SU-DHL-6 (cell line): Measurements from ENCODE around the gene CHD6.

Source experiments
- H2AFZ ChIP-seq: fragments of 200-600 bp; sonication (generic); 2 replicates; pipeline ENCODE4 v1.6.1; 2014; ENCODE audit warnings: low read depth, mild to moderate bottlenecking, moderate library complexity, mixed read lengths, antibody characterized with exemption, low read length; ENCODE audit not compliant: severe bottlenecking
- H3F3A ChIP-seq: fragments of 200-600 bp; shearing (Covaris generic); 2 replicates; pipeline ENCODE4 v1.6.0; 2016; ENCODE audit warnings: antibody characterized with exemption, mild to moderate bottlenecking; ENCODE audit not compliant: insufficient read depth
- H3K27ac ChIP-seq: fragments of 200-600 bp; sonication (generic); 2 replicates; pipeline ENCODE4 v1.5.1; 2016; ENCODE audit warnings: low read depth, mild to moderate bottlenecking, low read length, moderate library complexity, mixed read lengths
- H3K27me3 ChIP-seq: fragments of 200-600 bp; sonication (generic), shearing (Covaris generic); 2 replicates; pipeline ENCODE4 v1.6.0; 2014; ENCODE audit warnings: mild to moderate bottlenecking, low read length
- H3K36me3 ChIP-seq: fragments of 200-600 bp; sonication (generic); 2 replicates; pipeline ENCODE4 v1.6.1; 2014; ENCODE audit warnings: mild to moderate bottlenecking, low read length, mixed read lengths
- H3K4me2 ChIP-seq: fragments of 300-600, 200-600 bp; shearing (Covaris generic), sonication (generic); 2 replicates; pipeline ENCODE4 v1.6.0; 2014; ENCODE audit warnings: low read length, low read depth, mild to moderate bottlenecking; ENCODE audit not compliant: poor library complexity, severe bottlenecking
- H3K4me3 ChIP-seq: fragments of 200-600 bp; sonication (generic); 2 replicates; pipeline ENCODE4 v1.5.1; 2014; ENCODE audit warnings: antibody characterized with exemption, low read length, mild to moderate bottlenecking, mixed read lengths; ENCODE audit not compliant: insufficient read depth, poor library complexity, severe bottlenecking
- H3K79me2 ChIP-seq: fragments of 200-600 bp; sonication (generic); 2 replicates; pipeline ENCODE4 v1.6.1; 2014; ENCODE audit warnings: mild to moderate bottlenecking, low read length, moderate library complexity; ENCODE audit not compliant: insufficient read depth
- H3K9ac ChIP-seq: fragments of 200-600 bp; sonication (generic); 2 replicates; pipeline ENCODE4 v1.7.0; 2014; ENCODE audit warnings: mild to moderate bottlenecking, low read length
- H3K9me2 ChIP-seq: fragments of 200-600 bp; sonication (generic); replicated peaks from 2 replicates; pipeline ENCODE4 v1.6.1; 2014; ENCODE audit warnings: low read length; ENCODE audit not compliant: insufficient read depth
- H3K9me3 ChIP-seq: fragments of 200-600 bp; sonication (generic); 2 replicates; pipeline ENCODE4 v1.6.1; 2014; ENCODE audit warnings: low read length, mixed read lengths; ENCODE audit not compliant: insufficient read depth
- H4K20me1 ChIP-seq: fragments of 200-600 bp; sonication (generic); 2 replicates; pipeline ENCODE4 v1.6.1; 2014; ENCODE audit warnings: low read depth, mild to moderate bottlenecking, antibody characterized with exemption, low read length, moderate library complexity, mixed read lengths
- EZH2phosphoT487 ChIP-seq: fragments of 200-600 bp; sonication (generic), shearing (Covaris generic); conservative IDR thresholded peaks from 2 replicates; pipeline ENCODE4 v1.6.1; 2018; ENCODE audit warnings: mild to moderate bottlenecking, antibody characterized with exemption, low read length, moderate library complexity, mixed read lengths
- TF ChIP-seq, protein P1 (sequence below): fragments of 200-600 bp; sonication (generic); IDR thresholded peaks from one replicate; pipeline ENCODE4 v1.5.1; 2017; ENCODE audit warnings: antibody characterized with exemption, mild to moderate bottlenecking, low read length, moderate library complexity; ENCODE audit not compliant: insufficient read depth, poor library complexity, severe bottlenecking

The CHD6 gene

DNA sequence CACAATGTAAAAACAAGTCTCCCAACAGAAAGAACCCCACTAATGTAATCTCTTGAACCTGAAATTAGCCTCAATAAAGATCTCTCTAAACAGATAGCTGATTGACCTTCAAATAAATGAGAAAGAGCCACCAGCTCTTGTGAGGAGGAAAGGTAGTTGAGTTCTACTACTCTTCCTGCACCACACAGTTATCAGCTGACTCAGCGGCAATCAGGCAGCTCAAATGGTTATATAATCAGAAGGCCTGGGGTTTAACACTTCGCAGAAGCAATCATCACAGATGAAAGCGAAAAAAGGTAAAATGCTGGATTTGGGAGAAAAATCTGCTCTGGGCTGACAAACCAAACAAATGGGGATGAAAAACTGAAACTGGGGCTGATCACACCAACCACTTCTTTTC, 91.8 kb downstream of the CHD6 start:
- no peaks in the 10 kb centered on the region for H3K79me2 ChIP-seq
- no peaks in the 10 kb centered on the region for H3F3A ChIP-seq
- no peak overlapping the region for H3K9ac ChIP-seq
- H3K9me2 ChIP-seq = no peaks in the 10 kb centered on the region
- no peak overlapping the region for H2AFZ ChIP-seq
- H3K9me3 ChIP-seq = no peaks in the 10 kb centered on the region
- H3K36me3 ChIP-seq = no peaks in the 10 kb centered on the region
- no peaks in the 10 kb centered on the region for H3K27me3 ChIP-seq
- no peaks in the 10 kb centered on the region for H4K20me1 ChIP-seq
- TF ChIP-seq EZH2phosphoT487 = no peak
- TF ChIP-seq, protein P1, sequence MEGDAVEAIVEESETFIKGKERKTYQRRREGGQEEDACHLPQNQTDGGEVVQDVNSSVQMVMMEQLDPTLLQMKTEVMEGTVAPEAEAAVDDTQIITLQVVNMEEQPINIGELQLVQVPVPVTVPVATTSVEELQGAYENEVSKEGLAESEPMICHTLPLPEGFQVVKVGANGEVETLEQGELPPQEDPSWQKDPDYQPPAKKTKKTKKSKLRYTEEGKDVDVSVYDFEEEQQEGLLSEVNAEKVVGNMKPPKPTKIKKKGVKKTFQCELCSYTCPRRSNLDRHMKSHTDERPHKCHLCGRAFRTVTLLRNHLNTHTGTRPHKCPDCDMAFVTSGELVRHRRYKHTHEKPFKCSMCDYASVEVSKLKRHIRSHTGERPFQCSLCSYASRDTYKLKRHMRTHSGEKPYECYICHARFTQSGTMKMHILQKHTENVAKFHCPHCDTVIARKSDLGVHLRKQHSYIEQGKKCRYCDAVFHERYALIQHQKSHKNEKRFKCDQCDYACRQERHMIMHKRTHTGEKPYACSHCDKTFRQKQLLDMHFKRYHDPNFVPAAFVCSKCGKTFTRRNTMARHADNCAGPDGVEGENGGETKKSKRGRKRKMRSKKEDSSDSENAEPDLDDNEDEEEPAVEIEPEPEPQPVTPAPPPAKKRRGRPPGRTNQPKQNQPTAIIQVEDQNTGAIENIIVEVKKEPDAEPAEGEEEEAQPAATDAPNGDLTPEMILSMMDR = no peak
- H3K4me3 ChIP-seq = no peak overlapping the region
- no peak overlapping the region for H3K4me2 ChIP-seq
- H3K27ac ChIP-seq = no peak overlapping the region

DNA sequence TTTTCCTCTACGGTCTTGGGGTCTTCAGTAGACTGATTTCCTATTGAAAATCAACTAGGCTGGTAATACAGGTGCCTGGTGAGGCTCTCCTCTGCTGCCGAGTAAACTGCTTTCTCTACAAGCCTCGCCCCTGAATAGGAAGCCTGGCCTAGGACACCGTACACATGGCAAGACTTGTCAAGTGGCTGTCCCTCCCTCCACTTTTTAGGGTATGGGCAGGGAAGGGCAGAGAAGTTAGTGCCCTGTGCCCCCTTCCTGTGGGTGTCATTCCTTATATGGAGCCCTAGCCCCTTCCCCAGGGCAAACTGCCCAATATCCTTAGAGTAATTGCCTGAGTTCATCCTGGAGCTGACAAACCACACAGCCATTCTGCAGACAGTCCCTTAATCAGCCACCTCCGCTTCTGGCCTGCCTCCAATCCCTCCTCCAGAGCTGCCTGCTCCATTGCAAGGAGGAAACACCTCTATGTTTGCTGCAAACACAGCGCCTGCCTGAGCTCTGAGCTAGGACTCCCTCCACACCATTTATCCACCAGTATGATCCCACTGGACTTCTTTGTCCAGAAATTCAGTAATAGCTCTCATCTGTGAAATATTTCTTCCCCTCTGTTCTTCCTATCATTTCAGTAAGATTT, 93.1 kb downstream of the CHD6 start:
- no peaks in the 10 kb centered on the region for H3K9me2 ChIP-seq
- H3K27ac ChIP-seq = no peak overlapping the region
- H3F3A ChIP-seq = no peaks in the 10 kb centered on the region
- H4K20me1 ChIP-seq = no peaks in the 10 kb centered on the region
- no peaks in the 10 kb centered on the region for H3K36me3 ChIP-seq
- TF ChIP-seq, protein P1 = no peak
- no peak for TF ChIP-seq EZH2phosphoT487
- H3K4me2 ChIP-seq = no peak overlapping the region
- no peak overlapping the region for H3K9ac ChIP-seq
- H2AFZ ChIP-seq = no peak overlapping the region
- H3K27me3 ChIP-seq = no peaks in the 10 kb centered on the region
- H3K9me3 ChIP-seq = no peaks in the 10 kb centered on the region
- H3K79me2 ChIP-seq = no peaks in the 10 kb centered on the region
- no peak overlapping the region for H3K4me3 ChIP-seq

DNA sequence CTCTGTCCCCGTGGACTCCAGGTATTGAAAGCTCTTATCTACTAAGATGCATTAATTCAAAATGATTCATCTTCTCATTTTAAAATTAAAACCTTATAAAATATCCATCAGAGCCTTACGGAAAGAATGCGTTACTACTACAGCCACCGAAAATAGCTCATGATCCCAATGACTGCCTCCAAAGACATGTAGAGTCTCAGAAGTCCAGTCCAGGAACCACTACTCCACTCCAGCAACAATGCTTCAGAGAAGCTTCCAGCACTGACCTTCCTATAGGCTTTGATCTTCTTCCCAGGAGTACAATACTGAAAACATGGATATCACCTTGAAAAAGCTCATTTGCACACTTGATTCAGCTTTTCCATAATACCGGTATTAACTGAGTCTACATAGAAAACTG, 94.3 kb downstream of the CHD6 start:
- Histone ChIP-seq H3K27me3 (no peaks in the 10 kb centered on the region), H3K9me3 (no peaks in the 10 kb centered on the region), H3K4me3 (no peak overlapping the region), H3K9me2 (no peaks in the 10 kb centered on the region), H2AFZ (no peak overlapping the region), H4K20me1 (no peaks in the 10 kb centered on the region), H3K36me3 (no peaks in the 10 kb centered on the region), H3F3A (no peaks in the 10 kb centered on the region), H3K27ac (no peak overlapping the region), H3K79me2 (no peaks in the 10 kb centered on the region), H3K9ac (no peak overlapping the region), H3K4me2 (no peak overlapping the region)
- TF ChIP-seq, protein P1 = no peak
- no peak for TF ChIP-seq EZH2phosphoT487
